Liver (tissue), 9 donors: ENCODE results near the gene LYST. TPM values are rescaled to one million over a fixed set of nuclear protein-coding genes. Genes with fewer than 3 reads are reported as not detected.

Experiments used
- DNase-seq: peaks from one replicate; pipeline ENCODE4 v3.0.0-alpha.2; 2017; ENCODE audit warnings: low spot score
- H3K27ac ChIP-seq, 2 donors: one replicate each; pipeline ENCODE4 v1.7.0; 2013; ENCODE audit warnings: inconsistent platforms in 2 of 2, low read length in 2 of 2, control low read depth in 1 of 2, low read depth in 1 of 2, mild to moderate bottlenecking in 1 of 2
- H3K27me3 ChIP-seq, 4 donors: one replicate each; pipeline versions ENCODE4 v1.6.1 to v1.7.0; 2013; ENCODE audit warnings: low read length in 3 of 4, inconsistent platforms in 1 of 4, mild to moderate bottlenecking in 1 of 4, moderate library complexity in 1 of 4; ENCODE audit not compliant: control insufficient read depth in 4 of 4, insufficient read depth in 4 of 4
- H3K36me3 ChIP-seq, 4 donors: one replicate each; pipeline versions ENCODE4 v1.6.1 to v1.7.0; 2013; ENCODE audit warnings: low read length in 3 of 4, mild to moderate bottlenecking in 3 of 4, low read depth in 1 of 4, moderate library complexity in 1 of 4; ENCODE audit not compliant: control insufficient read depth in 4 of 4, insufficient read depth in 3 of 4
- H3K4me1 ChIP-seq, 4 donors: one replicate each; pipeline versions ENCODE4 v1.6.1 to v1.7.0; 2013; ENCODE audit warnings: low read length in 3 of 4, mild to moderate bottlenecking in 3 of 4, moderate library complexity in 1 of 4; ENCODE audit not compliant: control insufficient read depth in 4 of 4, insufficient read depth in 4 of 4
- H3K4me3 ChIP-seq, 3 donors: one replicate each; pipeline versions ENCODE4 v1.6.1 to v1.7.0; 2013; ENCODE audit warnings: low read length in 3 of 3, control low read depth in 1 of 3, low read depth in 1 of 3, mild to moderate bottlenecking in 1 of 3
- H3K9ac ChIP-seq, 2 donors: one replicate each; pipeline ENCODE4 v1.7.0; 2013; ENCODE audit warnings: low read length in 2 of 2, mild to moderate bottlenecking in 2 of 2, moderate library complexity in 2 of 2, control low read depth in 1 of 2, low read depth in 1 of 2
- H3K9me3 ChIP-seq, 4 donors: one replicate each; pipeline versions ENCODE4 v1.6.1 to v1.7.0; 2013; ENCODE audit warnings: low read length in 3 of 4; ENCODE audit not compliant: control insufficient read depth in 4 of 4
- EGR1 ChIP-seq, 2 donors: IDR thresholded peaks; 2 replicates each; pipeline ENCODE4 v1.6.1; 2016 to 2018; ENCODE audit warnings: antibody characterized with exemption in 2 of 2, low read depth in 2 of 2
- FOXA2 ChIP-seq: IDR thresholded peaks from 2 replicates; pipeline ENCODE4 v1.6.1; 2016; ENCODE audit warnings: antibody characterized with exemption
- HNF4A ChIP-seq, 2 donors: conservative IDR thresholded peaks; 2 replicates each; pipeline ENCODE4 v1.6.1; 2016; ENCODE audit warnings: antibody characterized with exemption in 2 of 2, mild to moderate bottlenecking in 2 of 2
- HNF4G ChIP-seq: IDR thresholded peaks from 2 replicates; pipeline ENCODE4 v1.6.1; 2016; ENCODE audit warnings: antibody characterized with exemption
- JUND ChIP-seq, 2 donors: IDR thresholded peaks; 2 replicates each; pipeline ENCODE4 v1.6.1; 2016; ENCODE audit warnings: antibody characterized with exemption in 2 of 2
- MAX ChIP-seq: IDR thresholded peaks from 2 replicates; pipeline ENCODE4 v1.6.1; 2016; ENCODE audit warnings: antibody characterized with exemption
- NR2F2 ChIP-seq: IDR thresholded peaks from 2 replicates; pipeline ENCODE4 v1.6.1; 2016; ENCODE audit warnings: antibody characterized with exemption
- RXRA ChIP-seq, 2 donors: IDR thresholded peaks; 2 replicates each; pipeline ENCODE4 v1.6.1; 2017 to 2018; ENCODE audit warnings: antibody characterized with exemption in 2 of 2, mild to moderate bottlenecking in 1 of 2
- SP1 ChIP-seq: IDR thresholded peaks from 2 replicates; pipeline ENCODE4 v1.6.1; 2018; ENCODE audit warnings: antibody characterized with exemption, mild to moderate bottlenecking
- TAF1 ChIP-seq: conservative IDR thresholded peaks from 2 replicates; pipeline ENCODE4 v1.6.1; 2016; ENCODE audit warnings: antibody characterized with exemption, mild to moderate bottlenecking
- YY1 ChIP-seq: IDR thresholded peaks from 2 replicates; pipeline ENCODE4 v1.6.1; 2016; ENCODE audit warnings: antibody characterized with exemption, mild to moderate bottlenecking
- ZBTB33 ChIP-seq: IDR thresholded peaks from 2 replicates; pipeline ENCODE4 v1.6.1; 2016; ENCODE audit warnings: antibody characterized with exemption
- WGBS: extraction: QIAGEN DNeasy Blood & Tissue Kit; methylation state at CpG from one replicate; pipeline ENCODE4 v1.1.7; 2013; 5-methylcytosine and 5-hydroxymethylcytosine counted together
- polyA plus RNA-seq, 2 donors: library from polyadenylated mRNA; stranded (reverse) in 1 of 2; unstranded in 1 of 2; fragments of 200-250 nt in 1 of 2; fragments of >200 nt in 1 of 2; fragmentation: Nextera tagmentation in 1 of 2; extraction: Ambion mirVana in 1 of 2; gene quantifications; one replicate each; pipeline versions ENCODE4 v1.2.1 to v1.2.3, GENCODE V29; 2013 to 2015
- total RNA-seq, 2 donors: library from RNA; depleted of rRNA; stranded (reverse); fragments of >200 nt; gene quantifications; one replicate each; pipeline ENCODE4 v1.2.3, GENCODE V29; 2014
- TF ChIP-seq, protein P1 (sequence below): IDR thresholded peaks from 2 replicates; pipeline ENCODE4 v1.6.1; 2016; ENCODE audit warnings: antibody characterized with exemption, mild to moderate bottlenecking
- TF ChIP-seq, protein P2 (sequence below): IDR thresholded peaks from 2 replicates; pipeline ENCODE4 v1.6.1; 2016; ENCODE audit warnings: antibody characterized with exemption
- donor health status: healthy.
- donor health status: healthy.
- donor health status: healthy.
- donor health status: healthy.
- donor health status: healthy.

Gene LYST
- total and polyA plus RNA-seq, 4 donors: 3.4 to 45.9 (median 14.2) TPM

DNA sequence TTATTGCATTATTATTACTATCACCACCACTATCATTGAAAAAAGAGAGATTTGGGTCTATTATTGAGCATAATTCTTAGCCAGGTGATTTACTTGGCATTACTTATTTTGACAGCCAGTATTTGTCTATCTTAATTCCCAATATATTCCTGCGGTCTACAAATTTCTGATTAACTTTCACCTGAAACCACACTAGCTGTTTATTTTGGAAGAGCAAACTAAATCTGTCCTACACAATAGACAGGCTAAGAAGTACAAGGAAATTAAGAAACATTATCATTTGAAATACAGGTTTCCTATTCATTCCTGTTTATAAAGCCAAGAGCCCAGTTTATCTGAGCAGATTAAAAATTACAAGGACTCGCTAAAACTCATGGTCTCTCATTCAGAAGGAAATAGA, 6.9 kb upstream of the LYST start:
- no peaks in the 10 kb centered on the region for H3K27me3 ChIP-seq
- TF ChIP-seq FOXA2: no peak
- TF ChIP-seq, protein P1, sequence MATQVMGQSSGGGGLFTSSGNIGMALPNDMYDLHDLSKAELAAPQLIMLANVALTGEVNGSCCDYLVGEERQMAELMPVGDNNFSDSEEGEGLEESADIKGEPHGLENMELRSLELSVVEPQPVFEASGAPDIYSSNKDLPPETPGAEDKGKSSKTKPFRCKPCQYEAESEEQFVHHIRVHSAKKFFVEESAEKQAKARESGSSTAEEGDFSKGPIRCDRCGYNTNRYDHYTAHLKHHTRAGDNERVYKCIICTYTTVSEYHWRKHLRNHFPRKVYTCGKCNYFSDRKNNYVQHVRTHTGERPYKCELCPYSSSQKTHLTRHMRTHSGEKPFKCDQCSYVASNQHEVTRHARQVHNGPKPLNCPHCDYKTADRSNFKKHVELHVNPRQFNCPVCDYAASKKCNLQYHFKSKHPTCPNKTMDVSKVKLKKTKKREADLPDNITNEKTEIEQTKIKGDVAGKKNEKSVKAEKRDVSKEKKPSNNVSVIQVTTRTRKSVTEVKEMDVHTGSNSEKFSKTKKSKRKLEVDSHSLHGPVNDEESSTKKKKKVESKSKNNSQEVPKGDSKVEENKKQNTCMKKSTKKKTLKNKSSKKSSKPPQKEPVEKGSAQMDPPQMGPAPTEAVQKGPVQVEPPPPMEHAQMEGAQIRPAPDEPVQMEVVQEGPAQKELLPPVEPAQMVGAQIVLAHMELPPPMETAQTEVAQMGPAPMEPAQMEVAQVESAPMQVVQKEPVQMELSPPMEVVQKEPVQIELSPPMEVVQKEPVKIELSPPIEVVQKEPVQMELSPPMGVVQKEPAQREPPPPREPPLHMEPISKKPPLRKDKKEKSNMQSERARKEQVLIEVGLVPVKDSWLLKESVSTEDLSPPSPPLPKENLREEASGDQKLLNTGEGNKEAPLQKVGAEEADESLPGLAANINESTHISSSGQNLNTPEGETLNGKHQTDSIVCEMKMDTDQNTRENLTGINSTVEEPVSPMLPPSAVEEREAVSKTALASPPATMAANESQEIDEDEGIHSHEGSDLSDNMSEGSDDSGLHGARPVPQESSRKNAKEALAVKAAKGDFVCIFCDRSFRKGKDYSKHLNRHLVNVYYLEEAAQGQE: no peak
- no peak for TF ChIP-seq ZBTB33
- no peak for TF ChIP-seq MAX
- no peak for TF ChIP-seq TAF1
- TF ChIP-seq NR2F2: no peak
- H3K9ac ChIP-seq: no peak overlapping the region
- H3K27ac ChIP-seq: no peak overlapping the region
- H3K4me1 ChIP-seq: peaks cover 0 to 11% (median 6%) of the 10 kb centered on the region in 4 donors
- H3K9me3 ChIP-seq: no peaks in the 10 kb centered on the region
- no peak for DNase-seq
- 55% methylated on average over 2 of the region's 2 CpGs for WGBS
- H3K36me3 ChIP-seq: no peaks in the 10 kb centered on the region
- H3K4me3 ChIP-seq: no peak overlapping the region

- H3K9ac ChIP-seq: no peak overlapping the region
- H3K27ac ChIP-seq: no peak overlapping the region
- TF ChIP-seq EGR1 (IDR thresholded peaks at IDR 0.05; ENCODE audit: low read depth in 2 of 2) (no peak), MAX (no peak), TAF1 (no peak), RXRA (IDR thresholded peaks at IDR 0.05) (no peak), YY1 (no peak), ZBTB33 (no peak), FOXA2 (no peak), HNF4A (conservative IDR thresholded peaks at IDR 0.05) (no peak), NR2F2 (no peak), JUND (IDR thresholded peaks at IDR 0.05) (no peak), SP1 (no peak), HNF4G (no peak)
- TF ChIP-seq, protein P1: no peak
- TF ChIP-seq, protein P2, sequence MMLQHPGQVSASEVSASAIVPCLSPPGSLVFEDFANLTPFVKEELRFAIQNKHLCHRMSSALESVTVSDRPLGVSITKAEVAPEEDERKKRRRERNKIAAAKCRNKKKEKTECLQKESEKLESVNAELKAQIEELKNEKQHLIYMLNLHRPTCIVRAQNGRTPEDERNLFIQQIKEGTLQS: no peak
- no peaks in the 10 kb centered on the region for H3K9me3 ChIP-seq
- no peaks in the 10 kb centered on the region for H3K27me3 ChIP-seq
- H3K4me3 ChIP-seq: no peak overlapping the region
- H3K4me1 ChIP-seq: peaks cover 0 to 11% (median 5%) of the 10 kb centered on the region in 4 donors
- H3K36me3 ChIP-seq: no peaks in the 10 kb centered on the region
- WGBS: 76% methylated on average over 1 of the region's 1 CpG
- DNase-seq: no peak
Measured at GRCh38 chr1:235873045-235873444, 6.3 kb upstream of the LYST start.
